ENCODE results near the gene RAB22A. TPM values are rescaled to one million over a fixed set of nuclear protein-coding genes. Genes with fewer than 3 reads are reported as not detected.

The RAB22A gene
- total and polyA plus RNA-seq, 2 donors from 2014 or later: 7.0 to 20.7 TPM

DNA sequence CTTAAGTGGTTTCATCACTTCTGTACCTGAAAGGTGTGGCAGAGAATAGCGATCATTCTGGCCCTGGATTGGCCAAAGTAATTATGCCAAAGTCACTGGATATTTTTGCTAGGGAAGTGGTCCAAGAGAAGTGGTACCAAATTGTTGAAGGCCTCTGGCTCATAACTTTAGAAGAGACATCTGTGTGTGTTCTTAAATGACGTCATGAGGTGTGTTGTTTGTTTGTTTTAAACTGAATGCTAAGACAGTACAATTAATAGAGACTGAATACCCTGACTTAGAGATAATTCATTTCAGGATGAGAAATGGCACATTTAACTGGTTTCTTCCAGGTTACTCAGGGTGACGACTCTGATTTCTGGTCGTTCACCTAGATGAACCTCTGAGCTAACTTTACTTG is 82.8 kb downstream of the RAB22A start:
- TF ChIP-seq, protein P1, sequence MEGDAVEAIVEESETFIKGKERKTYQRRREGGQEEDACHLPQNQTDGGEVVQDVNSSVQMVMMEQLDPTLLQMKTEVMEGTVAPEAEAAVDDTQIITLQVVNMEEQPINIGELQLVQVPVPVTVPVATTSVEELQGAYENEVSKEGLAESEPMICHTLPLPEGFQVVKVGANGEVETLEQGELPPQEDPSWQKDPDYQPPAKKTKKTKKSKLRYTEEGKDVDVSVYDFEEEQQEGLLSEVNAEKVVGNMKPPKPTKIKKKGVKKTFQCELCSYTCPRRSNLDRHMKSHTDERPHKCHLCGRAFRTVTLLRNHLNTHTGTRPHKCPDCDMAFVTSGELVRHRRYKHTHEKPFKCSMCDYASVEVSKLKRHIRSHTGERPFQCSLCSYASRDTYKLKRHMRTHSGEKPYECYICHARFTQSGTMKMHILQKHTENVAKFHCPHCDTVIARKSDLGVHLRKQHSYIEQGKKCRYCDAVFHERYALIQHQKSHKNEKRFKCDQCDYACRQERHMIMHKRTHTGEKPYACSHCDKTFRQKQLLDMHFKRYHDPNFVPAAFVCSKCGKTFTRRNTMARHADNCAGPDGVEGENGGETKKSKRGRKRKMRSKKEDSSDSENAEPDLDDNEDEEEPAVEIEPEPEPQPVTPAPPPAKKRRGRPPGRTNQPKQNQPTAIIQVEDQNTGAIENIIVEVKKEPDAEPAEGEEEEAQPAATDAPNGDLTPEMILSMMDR (IDR thresholded peaks at IDR 0.05; ENCODE audit: borderline replicate concordance, extremely low read depth, insufficient read depth): no peak
- H3K9me3 ChIP-seq (ENCODE audit: control insufficient read depth in 2 of 3, insufficient read depth in 1 of 3, low read length in 3 of 3): no peaks in the 10 kb centered on the region
- H3K27me3 ChIP-seq (ENCODE audit: control insufficient read depth, insufficient read depth, low read length): no peaks in the 10 kb centered on the region
- peaks cover 0 to 9% (median 6%) of the 10 kb centered on the region in 3 donors for H3K36me3 ChIP-seq (ENCODE audit: control insufficient read depth in 2 of 3, insufficient read depth in 3 of 3, low read length in 3 of 3)
- peaks cover 3 to 20% (median 17%) of the 10 kb centered on the region in 3 donors for H3K4me1 ChIP-seq (ENCODE audit: control insufficient read depth in 2 of 3, insufficient read depth in 2 of 3, low read depth in 1 of 3, low read length in 3 of 3)
- no peak overlapping the region for H3K9ac ChIP-seq (ENCODE audit: low read length in 3 of 3)
- intact Hi-C loops (cut with DNase I): no loop called here
- no peak overlapping the region for H3K4me3 ChIP-seq (ENCODE audit: low read length in 3 of 3)
- no peak overlapping the region for H3K27ac ChIP-seq (ENCODE audit: low read depth in 2 of 2, low read length in 2 of 2)
- no peak for DNase-seq
- FAIRE-seq: no peak

DNA sequence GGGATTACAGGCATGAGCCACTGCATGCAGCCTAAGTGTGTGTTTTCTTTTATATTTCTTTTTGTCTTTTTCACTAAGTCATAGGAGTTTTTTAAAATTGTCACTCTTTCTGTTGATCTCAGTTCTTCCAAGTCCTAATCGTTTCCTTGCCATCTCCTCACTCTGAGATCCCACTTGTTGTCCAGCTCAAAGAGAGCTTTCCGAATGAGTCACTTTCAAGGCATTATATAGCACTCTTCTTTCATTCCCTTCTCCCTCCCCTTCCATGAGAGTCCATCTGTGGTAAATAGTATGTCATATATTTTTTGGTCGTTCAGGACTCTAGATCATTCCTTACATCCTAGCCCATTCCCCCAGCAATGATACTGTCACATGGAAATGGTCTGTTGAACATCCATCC is 83.8 kb downstream of the RAB22A start:
- intact Hi-C loops (cut with DNase I): no loop called here
- Histone ChIP-seq H3K36me3 (ENCODE audit: control insufficient read depth in 2 of 3, insufficient read depth in 3 of 3, low read length in 3 of 3) (peaks cover 0 to 9% (median 6%) of the 10 kb centered on the region in 3 donors), H3K27ac (ENCODE audit: low read depth in 2 of 2, low read length in 2 of 2) (no peak overlapping the region), H3K4me1 (ENCODE audit: control insufficient read depth in 2 of 3, insufficient read depth in 2 of 3, low read depth in 1 of 3, low read length in 3 of 3) (peaks cover 3 to 20% (median 17%) of the 10 kb centered on the region in 3 donors), H3K27me3 (ENCODE audit: control insufficient read depth, insufficient read depth, low read length) (no peaks in the 10 kb centered on the region), H3K9ac (ENCODE audit: low read length in 3 of 3) (no peak overlapping the region), H3K9me3 (ENCODE audit: control insufficient read depth in 2 of 3, insufficient read depth in 1 of 3, low read length in 3 of 3) (no peaks in the 10 kb centered on the region), H3K4me3 (ENCODE audit: low read length in 3 of 3) (no peak overlapping the region)
- TF ChIP-seq, protein P1 (IDR thresholded peaks at IDR 0.05; ENCODE audit: borderline replicate concordance, extremely low read depth, insufficient read depth): no peak
- FAIRE-seq (no peak), DNase-seq (no peak)

DNA sequence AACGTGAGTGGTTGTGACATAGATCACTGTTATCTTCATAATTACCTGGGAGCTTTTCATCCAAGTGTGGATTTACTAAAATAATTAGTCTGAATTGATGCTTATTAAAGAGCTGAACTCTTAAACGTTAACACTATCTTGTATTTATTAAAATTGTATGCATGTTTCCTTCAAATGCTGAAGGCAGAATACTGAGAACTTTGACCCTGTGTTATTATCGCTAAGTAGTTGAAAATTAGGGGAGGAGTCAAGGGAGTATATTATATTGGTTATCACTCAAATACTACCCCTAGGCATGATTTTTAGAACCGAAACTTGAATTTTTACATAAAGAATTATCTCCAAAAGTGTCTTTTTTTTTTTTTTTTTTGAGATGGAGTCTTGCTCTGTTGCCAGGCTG is 85.3 kb downstream of the RAB22A start:
- intact Hi-C loops (cut with DNase I): no loop called here
- peaks cover 3 to 19% (median 17%) of the 10 kb centered on the region in 3 donors for H3K4me1 ChIP-seq (ENCODE audit: control insufficient read depth in 2 of 3, insufficient read depth in 2 of 3, low read depth in 1 of 3, low read length in 3 of 3)
- TF ChIP-seq, protein P1 (IDR thresholded peaks at IDR 0.05; ENCODE audit: borderline replicate concordance, extremely low read depth, insufficient read depth): no peak

DNA sequence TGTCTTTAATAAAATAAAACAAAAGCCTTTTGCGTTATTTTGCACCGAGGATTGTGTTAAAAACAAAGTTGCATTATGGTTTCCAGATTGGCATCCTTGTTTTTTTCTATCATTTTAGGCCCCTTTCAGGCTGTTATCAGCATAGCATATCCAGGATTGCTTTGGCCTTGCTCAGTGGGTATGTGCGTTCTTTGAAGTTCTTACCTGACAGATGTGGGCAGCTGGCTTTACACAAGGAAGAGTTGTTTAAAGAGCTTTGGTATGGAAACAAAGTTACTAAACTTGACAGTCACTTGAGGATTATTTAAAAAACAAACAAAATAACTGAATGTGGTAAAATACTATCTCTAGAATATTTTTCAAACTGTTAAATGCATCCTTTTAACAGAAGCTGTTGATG is 86.1 kb downstream of the RAB22A start:
- no peak for FAIRE-seq
- Histone ChIP-seq H3K4me1 (ENCODE audit: control insufficient read depth in 2 of 3, insufficient read depth in 2 of 3, low read depth in 1 of 3, low read length in 3 of 3) (peaks cover 0 to 17% (median 11%) of the 10 kb centered on the region in 3 donors), H3K36me3 (ENCODE audit: control insufficient read depth in 2 of 3, insufficient read depth in 3 of 3, low read length in 3 of 3) (peaks cover 0 to 9% (median 6%) of the 10 kb centered on the region in 3 donors), H3K27ac (ENCODE audit: low read depth in 2 of 2, low read length in 2 of 2) (no peak overlapping the region), H3K9ac (ENCODE audit: low read length in 3 of 3) (no peak overlapping the region), H3K27me3 (ENCODE audit: control insufficient read depth, insufficient read depth, low read length) (no peaks in the 10 kb centered on the region), H3K4me3 (ENCODE audit: low read length in 3 of 3) (no peak overlapping the region), H3K9me3 (ENCODE audit: control insufficient read depth in 2 of 3, insufficient read depth in 1 of 3, low read length in 3 of 3) (no peaks in the 10 kb centered on the region)
- intact Hi-C loops (cut with DNase I): no loop called here
- DNase-seq: no peak
- TF ChIP-seq, protein P1 (IDR thresholded peaks at IDR 0.05; ENCODE audit: borderline replicate concordance, extremely low read depth, insufficient read depth): no peak

More for the DNA sequence above, 85.3 kb downstream of the RAB22A start:
- DNase-seq: no peak
- no peak overlapping the region for H3K4me3 ChIP-seq (ENCODE audit: low read length in 3 of 3)
- peaks cover 0 to 9% (median 6%) of the 10 kb centered on the region in 3 donors for H3K36me3 ChIP-seq (ENCODE audit: control insufficient read depth in 2 of 3, insufficient read depth in 3 of 3, low read length in 3 of 3)
- no peaks in the 10 kb centered on the region for H3K9me3 ChIP-seq (ENCODE audit: control insufficient read depth in 2 of 3, insufficient read depth in 1 of 3, low read length in 3 of 3)
- no peak overlapping the region for H3K9ac ChIP-seq (ENCODE audit: low read length in 3 of 3)
- no peaks in the 10 kb centered on the region for H3K27me3 ChIP-seq (ENCODE audit: control insufficient read depth, insufficient read depth, low read length)
- no peak overlapping the region for H3K27ac ChIP-seq (ENCODE audit: low read depth in 2 of 2, low read length in 2 of 2)
- FAIRE-seq: no peak
